ENCODE results near the gene AIFM3. TPM values are rescaled to one million over a fixed set of nuclear protein-coding genes. Genes with fewer than 3 reads are reported as not detected.

The AIFM3 gene
- polyA plus RNA-seq, 1 experiment: 0.28 TPM

DNA sequence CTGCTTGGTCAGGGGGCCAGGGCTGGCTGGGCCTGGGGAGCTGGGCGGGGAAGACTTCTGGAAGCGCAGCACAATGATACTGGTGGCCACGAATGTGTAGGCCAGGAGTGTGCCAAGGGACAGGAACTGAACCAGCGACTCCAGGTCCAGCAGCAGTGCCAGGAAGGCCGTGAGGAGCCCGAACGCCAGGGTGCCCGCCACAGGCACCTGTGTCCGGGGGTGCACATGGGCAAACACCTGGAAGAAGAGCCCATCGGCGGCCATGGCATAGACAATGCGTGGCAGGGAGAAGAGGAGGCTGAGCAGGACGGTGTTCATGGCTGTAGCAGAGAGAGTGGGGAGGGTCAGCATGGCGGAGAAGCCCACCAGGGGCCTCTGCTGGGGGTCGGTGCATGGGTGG is 63.0 kb downstream of the AIFM3 start:
- no peaks in the 10 kb centered on the region for H3K36me3 ChIP-seq (ENCODE audit: control insufficient read depth, insufficient read depth, low read length)
- ChIA-PET CTCF (interaction anchor here (1.0 kb wide), 1 partner anchor 10 kb away, joined by 3 read pairs; no protein-coding TSS in a partner anchor), POLR2A (interaction anchor here (0.5 kb wide), 1 partner anchor 28 kb away, joined by 3 read pairs; the partner anchor contains the start of gene THAP7)
- no peak for DNase-seq (ENCODE audit: low read depth)
- peaks cover 4% of the 10 kb centered on the region; the same call in 1 of the 2 replicates for H3K27me3 ChIP-seq (ENCODE audit: control insufficient read depth, insufficient read depth, low read length)
- no peak overlapping the region for H3K4me3 ChIP-seq (ENCODE audit: low read depth, low read length)
- TF ChIP-seq, protein P1, sequence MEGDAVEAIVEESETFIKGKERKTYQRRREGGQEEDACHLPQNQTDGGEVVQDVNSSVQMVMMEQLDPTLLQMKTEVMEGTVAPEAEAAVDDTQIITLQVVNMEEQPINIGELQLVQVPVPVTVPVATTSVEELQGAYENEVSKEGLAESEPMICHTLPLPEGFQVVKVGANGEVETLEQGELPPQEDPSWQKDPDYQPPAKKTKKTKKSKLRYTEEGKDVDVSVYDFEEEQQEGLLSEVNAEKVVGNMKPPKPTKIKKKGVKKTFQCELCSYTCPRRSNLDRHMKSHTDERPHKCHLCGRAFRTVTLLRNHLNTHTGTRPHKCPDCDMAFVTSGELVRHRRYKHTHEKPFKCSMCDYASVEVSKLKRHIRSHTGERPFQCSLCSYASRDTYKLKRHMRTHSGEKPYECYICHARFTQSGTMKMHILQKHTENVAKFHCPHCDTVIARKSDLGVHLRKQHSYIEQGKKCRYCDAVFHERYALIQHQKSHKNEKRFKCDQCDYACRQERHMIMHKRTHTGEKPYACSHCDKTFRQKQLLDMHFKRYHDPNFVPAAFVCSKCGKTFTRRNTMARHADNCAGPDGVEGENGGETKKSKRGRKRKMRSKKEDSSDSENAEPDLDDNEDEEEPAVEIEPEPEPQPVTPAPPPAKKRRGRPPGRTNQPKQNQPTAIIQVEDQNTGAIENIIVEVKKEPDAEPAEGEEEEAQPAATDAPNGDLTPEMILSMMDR (IDR thresholded peaks at IDR 0.05; ENCODE audit: insufficient read depth, low read depth, low read length): no peak

Other genes with a start within 250 kb of the AIFM3 start
- gene SERPIND1, start 193.1 kb upstream of the AIFM3 start, polyA plus RNA-seq (2011; rRNA removed): not detected in 2 replicates
- gene PI4KA, start 108.4 kb upstream of the AIFM3 start, polyA plus RNA-seq (2011; rRNA removed): 23.7 and 34.2 TPM in 2 replicates
- 34.6 and 41.9 TPM in 2 replicates for gene SNAP29, start 108.2 kb upstream of the AIFM3 start, polyA plus RNA-seq (2011; rRNA removed)
- gene CRKL, start 49.8 kb upstream of the AIFM3 start, polyA plus RNA-seq (2011; rRNA removed): 14.7 and 21.4 TPM in 2 replicates
- gene LZTR1, start 15.0 kb downstream of the AIFM3 start, polyA plus RNA-seq (2011; rRNA removed): 30.1 and 45.9 TPM in 2 replicates
- gene THAP7, start 34.9 kb downstream of the AIFM3 start, polyA plus RNA-seq (2011; rRNA removed): 17.9 and 24.4 TPM in 2 replicates
- 1.2 and 2.0 TPM in 2 replicates for gene P2RX6, start 47.9 kb downstream of the AIFM3 start, polyA plus RNA-seq (2011; rRNA removed)
- gene SLC7A4, start 65.3 kb downstream of the AIFM3 start, polyA plus RNA-seq (2011; rRNA removed): 0.27 and 0.29 TPM in 2 replicates
- gene LRRC74B, start 78.7 kb downstream of the AIFM3 start, polyA plus RNA-seq (2011; rRNA removed): not detected in 2 replicates